Smooth muscle cell (in vitro differentiated cells): ENCODE results near the gene IL32. TPM values are rescaled to one million over a fixed set of nuclear protein-coding genes. Genes with fewer than 3 reads are reported as not detected.

Source experiments
- DNase-seq: peaks from one replicate; lab custom pipeline; 2025; ENCODE audit not compliant: unreplicated experiment; lab: John Stamatoyannopoulos, UW
- H2AFZ ChIP-seq: fragments of 200-600 bp; sonication (generic); 2 replicates; pipeline ENCODE4 v1.6.0; 2016; ENCODE audit warnings: antibody characterized with exemption, low read depth, mild to moderate bottlenecking
- H3F3A ChIP-seq: fragments of 200-600 bp; sonication (generic); 2 replicates; pipeline ENCODE4 v1.6.0; 2017; ENCODE audit warnings: antibody characterized with exemption, low read depth
- H3K27ac ChIP-seq: fragments of 200-600 bp; sonication (generic); 2 replicates; pipeline ENCODE4 v1.5.1; 2016; ENCODE audit warnings: low read depth, mild to moderate bottlenecking
- H3K27me3 ChIP-seq: fragments of 200-600 bp; sonication (generic); 2 replicates; pipeline ENCODE4 v1.6.1; 2016; ENCODE audit warnings: low read depth, mild to moderate bottlenecking
- H3K36me3 ChIP-seq: fragments of 200-600 bp; sonication (generic); 2 replicates; pipeline ENCODE4 v1.5.1; 2016; ENCODE audit warnings: low read depth
- H3K4me1 ChIP-seq: fragments of 200-600 bp; sonication (generic); 2 replicates; pipeline ENCODE4 v1.5.1; 2016; ENCODE audit warnings: low read depth
- H3K4me2 ChIP-seq: fragments of 200-600 bp; sonication (generic); 2 replicates; pipeline ENCODE4 v1.6.0; 2016; ENCODE audit warnings: mild to moderate bottlenecking
- H3K4me3 ChIP-seq: fragments of 200-600 bp; sonication (generic); 2 replicates; pipeline ENCODE4 v1.5.1; 2016; ENCODE audit warnings: mild to moderate bottlenecking
- H3K79me2 ChIP-seq: fragments of 200-600 bp; sonication (generic); 2 replicates; pipeline ENCODE4 v1.6.0; 2016; ENCODE audit warnings: low read depth, mild to moderate bottlenecking
- H3K9ac ChIP-seq: fragments of 200-600 bp; sonication (generic); 2 replicates; pipeline ENCODE4 v1.6.0; 2016; ENCODE audit warnings: low read depth
- H3K9me3 ChIP-seq: fragments of 200-600 bp; sonication (generic); replicated peaks from 2 replicates; pipeline ENCODE4 v1.5.1; 2016; ENCODE audit warnings: low read depth
- H4K20me1 ChIP-seq: fragments of 200-600 bp; sonication (generic); 2 replicates; pipeline ENCODE4 v1.6.0; 2016; ENCODE audit warnings: low read depth
- WGBS: methylation state at CpG from one replicate; pipeline ENCODE4 v1.1.7; 2016; ENCODE audit warnings: low lambda C conversion rate; 5-methylcytosine and 5-hydroxymethylcytosine counted together
- polyA plus RNA-seq: library from polyadenylated mRNA; unstranded; fragments of >200 nt; fragmentation: Nextera tagmentation; extraction: Ambion mirVana; gene quantifications from 2 replicates; pipeline ENCODE4 v1.2.1, GENCODE V29; 2016
- total RNA-seq: library from RNA; depleted of rRNA; stranded (reverse); fragments of >200 nt; gene quantifications from 2 replicates; pipeline ENCODE4 v1.2.3, GENCODE V29; 2014
- TF ChIP-seq, protein P1 (sequence below): fragments of 200-600 bp; sonication (generic); IDR thresholded peaks from 2 replicates; pipeline ENCODE4 v1.5.1; 2017; ENCODE audit warnings: borderline replicate concordance, mild to moderate bottlenecking, antibody characterized with exemption; ENCODE audit not compliant: insufficient read depth, poor library complexity, severe bottlenecking

IL32 gene
- total and polyA plus RNA-seq, 2 experiments from 2014 or later, result 26.3 to 27.7 TPM

DNA sequence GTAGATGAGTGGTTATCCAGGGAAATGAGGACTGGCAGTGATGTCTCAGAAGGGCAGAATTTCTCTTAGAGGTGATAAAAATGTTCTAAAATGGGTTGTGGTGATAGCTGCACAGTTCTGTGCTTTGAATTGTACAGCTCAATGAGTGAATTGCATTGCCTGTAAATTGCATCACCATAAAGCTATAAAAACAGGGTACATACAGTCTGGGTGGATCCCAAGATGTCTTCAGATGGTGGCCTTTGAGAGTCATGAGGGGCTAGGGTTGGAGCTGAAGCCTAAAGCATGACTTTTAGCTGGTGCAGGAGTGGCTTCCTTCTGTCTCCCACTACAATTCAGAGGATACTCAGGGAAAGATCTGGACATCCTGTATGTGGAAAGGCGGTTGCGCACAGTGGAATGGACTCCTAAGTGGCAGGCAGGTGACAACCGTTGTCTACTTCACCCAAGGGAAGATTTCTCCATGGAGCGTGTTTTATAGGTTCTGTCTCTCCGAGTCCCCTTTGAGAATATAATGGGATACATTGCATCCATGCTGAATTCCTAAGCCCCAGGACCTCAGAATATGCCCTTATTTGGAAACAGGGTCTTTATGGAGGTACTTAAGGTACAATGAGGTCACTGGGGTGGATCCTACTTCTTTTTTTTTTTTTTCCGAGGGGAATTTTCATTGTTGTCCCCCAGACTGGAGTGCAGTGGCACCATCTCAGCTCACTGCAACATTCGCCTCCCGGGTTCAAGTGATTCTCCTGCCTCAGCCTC, 1.6 kb upstream of the IL32 start:
- Histone ChIP-seq H3K9ac (no peak overlapping the region), H3K4me1 (peaks cover 3% of the 10 kb centered on the region), H3K4me2 (no peak overlapping the region), H2AFZ (no peak overlapping the region), H3F3A (peaks cover 12% of the 10 kb centered on the region), H3K9me3 (no peaks in the 10 kb centered on the region), H4K20me1 (no peaks in the 10 kb centered on the region), H3K79me2 (no peaks in the 10 kb centered on the region), H3K27me3 (no peaks in the 10 kb centered on the region), H3K36me3 (no peaks in the 10 kb centered on the region), H3K4me3 (no peak overlapping the region), H3K27ac (no peak overlapping the region)
- 92% methylated on average over 8 of the region's 8 CpGs for WGBS
- no peak for DNase-seq
- TF ChIP-seq, protein P1, sequence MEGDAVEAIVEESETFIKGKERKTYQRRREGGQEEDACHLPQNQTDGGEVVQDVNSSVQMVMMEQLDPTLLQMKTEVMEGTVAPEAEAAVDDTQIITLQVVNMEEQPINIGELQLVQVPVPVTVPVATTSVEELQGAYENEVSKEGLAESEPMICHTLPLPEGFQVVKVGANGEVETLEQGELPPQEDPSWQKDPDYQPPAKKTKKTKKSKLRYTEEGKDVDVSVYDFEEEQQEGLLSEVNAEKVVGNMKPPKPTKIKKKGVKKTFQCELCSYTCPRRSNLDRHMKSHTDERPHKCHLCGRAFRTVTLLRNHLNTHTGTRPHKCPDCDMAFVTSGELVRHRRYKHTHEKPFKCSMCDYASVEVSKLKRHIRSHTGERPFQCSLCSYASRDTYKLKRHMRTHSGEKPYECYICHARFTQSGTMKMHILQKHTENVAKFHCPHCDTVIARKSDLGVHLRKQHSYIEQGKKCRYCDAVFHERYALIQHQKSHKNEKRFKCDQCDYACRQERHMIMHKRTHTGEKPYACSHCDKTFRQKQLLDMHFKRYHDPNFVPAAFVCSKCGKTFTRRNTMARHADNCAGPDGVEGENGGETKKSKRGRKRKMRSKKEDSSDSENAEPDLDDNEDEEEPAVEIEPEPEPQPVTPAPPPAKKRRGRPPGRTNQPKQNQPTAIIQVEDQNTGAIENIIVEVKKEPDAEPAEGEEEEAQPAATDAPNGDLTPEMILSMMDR, result no peak

DNA sequence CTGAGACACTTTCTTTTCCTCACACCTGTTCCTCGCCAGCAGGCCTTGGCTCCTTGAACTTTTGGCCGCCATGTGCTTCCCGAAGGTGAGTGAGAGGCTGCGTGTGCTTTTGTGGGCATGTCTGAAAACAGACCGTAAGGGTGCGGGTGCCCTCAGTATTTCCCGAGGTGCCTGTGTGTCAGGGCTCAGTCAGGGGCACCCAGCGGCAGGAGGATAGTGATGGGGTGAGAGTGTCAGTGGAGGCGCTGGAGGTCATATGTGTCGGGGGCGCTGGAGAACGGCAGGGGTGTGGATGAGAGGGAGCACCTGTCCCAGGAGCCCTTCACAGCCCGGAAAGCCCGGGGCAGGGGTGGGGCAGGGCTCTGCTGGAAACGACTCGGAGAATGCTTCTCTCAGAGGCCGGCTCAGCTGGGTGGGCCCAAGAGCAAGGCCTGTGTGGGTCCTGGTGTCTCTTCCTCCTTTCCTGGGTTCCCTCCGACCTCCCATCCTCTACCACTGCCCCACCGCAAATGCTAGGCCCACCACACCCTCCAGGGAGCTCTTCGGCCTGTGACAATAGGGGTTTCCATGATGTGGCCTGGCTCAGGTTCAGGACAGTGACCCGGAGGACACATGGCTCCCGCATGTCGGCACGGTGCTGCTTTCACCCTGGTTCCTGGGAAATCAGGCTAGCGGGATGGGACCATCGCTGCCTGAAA, 451 bp downstream of the IL32 start:
- Histone ChIP-seq H3K4me3 (no peak overlapping the region), H4K20me1 (no peaks in the 10 kb centered on the region), H2AFZ (no peak overlapping the region), H3F3A (peaks cover under 1% of the 10 kb centered on the region), H3K27me3 (no peaks in the 10 kb centered on the region), H3K9ac (peak overlapping the region; percentile 67), H3K27ac (no peak overlapping the region), H3K9me3 (no peaks in the 10 kb centered on the region), H3K4me1 (no peaks in the 10 kb centered on the region), H3K36me3 (no peaks in the 10 kb centered on the region), H3K4me2 (no peak overlapping the region), H3K79me2 (no peaks in the 10 kb centered on the region)
- TF ChIP-seq, protein P1, result no peak
- no peak for DNase-seq
- 91% methylated on average over 26 of the region's 26 CpGs for WGBS

DNA sequence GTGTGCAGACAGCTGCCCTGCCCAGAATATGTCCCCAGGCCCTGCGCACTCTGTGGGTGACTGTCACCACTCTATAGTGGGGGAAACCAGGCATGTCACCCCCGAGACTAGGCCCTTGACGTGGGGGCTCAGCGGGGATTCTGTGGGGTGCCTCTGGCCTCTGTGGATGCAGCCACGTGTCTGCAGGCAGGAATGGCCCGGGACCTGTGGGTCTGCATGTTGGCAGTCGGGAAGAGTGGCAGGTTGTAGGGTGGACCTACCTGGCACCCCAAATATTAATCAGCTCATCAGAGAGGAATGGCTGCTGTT, 954 bp downstream of the IL32 start:
- no peaks in the 10 kb centered on the region for H4K20me1 ChIP-seq
- H3K4me1 ChIP-seq, result no peaks in the 10 kb centered on the region
- no peaks in the 10 kb centered on the region for H3K9me3 ChIP-seq
- DNase-seq, result no peak
- no peak overlapping the region for H2AFZ ChIP-seq
- no peaks in the 10 kb centered on the region for H3K36me3 ChIP-seq
- WGBS, result 96% methylated on average over 7 of the region's 7 CpGs
- H3K27me3 ChIP-seq, result no peaks in the 10 kb centered on the region
- no peaks in the 10 kb centered on the region for H3K79me2 ChIP-seq
- TF ChIP-seq, protein P1, result no peak
- H3K9ac ChIP-seq, result no peak overlapping the region
- H3K4me2 ChIP-seq, result no peak overlapping the region
- no peak overlapping the region for H3K27ac ChIP-seq
- H3K4me3 ChIP-seq, result no peak overlapping the region
- no peaks in the 10 kb centered on the region for H3F3A ChIP-seq
